ENCODE measurements around the gene TMEM45A.

The TMEM45A gene

GRCh38 chr3:100456745-100457144 lies 35.7 kb upstream of the TMEM45A start:
- no peak overlapping the region for H3K27ac ChIP-seq
- no peak for TF ChIP-seq CTCF (conservative IDR thresholded peaks at IDR 0.05)

GRCh38 chr3:100457811-100458210 lies 34.6 kb upstream of the TMEM45A start:
- H3K27ac ChIP-seq, result no peak overlapping the region
- TF ChIP-seq CTCF (conservative IDR thresholded peaks at IDR 0.05), result no peak

- H3K27ac ChIP-seq, result no peak overlapping the region
- TF ChIP-seq CTCF (conservative IDR thresholded peaks at IDR 0.05), result no peak
These were observed 33.6 kb upstream of the TMEM45A start for GRCh38 chr3:100458814-100459213.

- H3K27ac ChIP-seq, result no peak overlapping the region; the same call in 1 of the 2 replicates
- peak; percentile 80 for TF ChIP-seq CTCF (conservative IDR thresholded peaks at IDR 0.05)
These were observed 29.4 kb upstream of the TMEM45A start for GRCh38 chr3:100463002-100463401.

- TF ChIP-seq CTCF (conservative IDR thresholded peaks at IDR 0.05), result no peak
- H3K27ac ChIP-seq, result no peak overlapping the region; the same call in 1 of the 2 replicates
These were observed 28.7 kb upstream of the TMEM45A start for GRCh38 chr3:100463646-100464155.

GRCh38 chr3:100465892-100466777 lies 26.3 kb upstream of the TMEM45A start:
- TF ChIP-seq CTCF (conservative IDR thresholded peaks at IDR 0.05), result no peak
- H3K27ac ChIP-seq, result no peak overlapping the region

GRCh38 chr3:100467133-100467532 lies 25.3 kb upstream of the TMEM45A start:
- H3K27ac ChIP-seq, result no peak overlapping the region
- no peak for TF ChIP-seq CTCF (conservative IDR thresholded peaks at IDR 0.05)

All from VCaP (cell line).